Large intestine (tissue), 3 donors: Measurements from ENCODE around the gene LHFPL3. TPM values are rescaled to one million over a fixed set of nuclear protein-coding genes. Genes with fewer than 3 reads are reported as not detected.

Experiments
- DNase-seq, 2 donors: peaks; one replicate each; pipeline versions ENCODE4 v3.0.0 to v3.0.0-alpha.2; 2013
- H3K27ac ChIP-seq: one replicate; pipeline ENCODE4 v1.5.1; 2013; ENCODE audit warnings: low read length
- H3K27me3 ChIP-seq: 2 replicates; pipeline ENCODE4 v1.6.1; 2013; ENCODE audit warnings: low read length; ENCODE audit not compliant: control insufficient read depth, insufficient read depth
- H3K36me3 ChIP-seq: 2 replicates; pipeline ENCODE4 v1.6.1; 2013; ENCODE audit warnings: low read length; ENCODE audit not compliant: control insufficient read depth, insufficient read depth
- H3K4me1 ChIP-seq: one replicate; pipeline ENCODE4 v1.6.1; 2013; ENCODE audit warnings: low read length; ENCODE audit not compliant: control insufficient read depth, insufficient read depth
- H3K4me3 ChIP-seq: one replicate; pipeline ENCODE4 v1.5.1; 2013; ENCODE audit warnings: low read length
- H3K9me3 ChIP-seq: one replicate; pipeline ENCODE4 v1.6.1; 2013; ENCODE audit warnings: mild to moderate bottlenecking, low read depth, low read length, moderate library complexity; ENCODE audit not compliant: control insufficient read depth
- WGBS: methylation state at CpG from one replicate; pipeline ENCODE4 v1.1.5; 2013; ENCODE audit warnings: low lambda C conversion rate; ENCODE audit not compliant: insufficient coverage; 5-methylcytosine and 5-hydroxymethylcytosine counted together
- polyA plus RNA-seq: library from polyadenylated mRNA; unstranded; fragments of 120-200 nt; gene quantifications from one replicate; pipeline ENCODE4 v1.2.1, GENCODE V29; 2013

The LHFPL3 gene
- polyA plus RNA-seq, 1 donor, result 8.4 TPM

- no peaks in the 10 kb centered on the region for H3K36me3 ChIP-seq
- WGBS, result no CpG with 5 or more reads among the region's 1 CpG
- H3K27ac ChIP-seq, result no peak overlapping the region
- no peak for DNase-seq
- no peaks in the 10 kb centered on the region for H3K9me3 ChIP-seq
- H3K4me3 ChIP-seq, result no peak overlapping the region
- H3K27me3 ChIP-seq, result peaks cover 2% of the 10 kb centered on the region
- H3K4me1 ChIP-seq, result no peaks in the 10 kb centered on the region
These were observed 38.0 kb downstream of the LHFPL3 start for GRCh38 chr7:104366390-104366789.

DNA sequence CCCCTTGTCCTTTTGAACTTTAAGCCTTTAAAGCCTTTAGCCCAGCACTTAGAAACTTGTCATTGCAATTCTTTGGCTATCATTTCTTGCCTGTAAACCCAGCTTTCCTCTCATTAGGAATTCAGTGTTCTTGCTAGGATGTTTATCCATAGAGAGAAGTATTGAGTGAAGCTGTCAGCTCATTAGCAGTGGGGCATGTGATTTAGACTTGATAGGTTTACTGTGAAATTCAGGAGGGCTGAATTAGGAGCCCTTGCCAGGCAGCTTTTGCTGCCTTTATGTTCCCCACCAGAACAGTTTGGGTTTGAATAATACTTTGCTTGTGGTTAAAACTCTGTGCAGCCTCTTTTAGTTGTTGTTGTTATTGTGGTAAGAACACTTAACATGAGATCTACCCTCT, 39.5 kb downstream of the LHFPL3 start:
- Histone ChIP-seq H3K27ac (no peak overlapping the region), H3K4me3 (no peak overlapping the region), H3K27me3 (no peaks in the 10 kb centered on the region), H3K36me3 (no peaks in the 10 kb centered on the region), H3K4me1 (no peaks in the 10 kb centered on the region), H3K9me3 (no peaks in the 10 kb centered on the region)
- DNase-seq, result peak; percentile 16 to 50

GRCh38 chr7:104371216-104371979, 43.0 kb downstream of the LHFPL3 start:
- WGBS, result 87% methylated on average over 2 of the region's 4 CpGs
- no peak overlapping the region for H3K4me3 ChIP-seq
- no peaks in the 10 kb centered on the region for H3K9me3 ChIP-seq
- H3K27ac ChIP-seq, result no peak overlapping the region
- no peaks in the 10 kb centered on the region for H3K27me3 ChIP-seq
- no peak for DNase-seq
- H3K4me1 ChIP-seq, result no peaks in the 10 kb centered on the region
- H3K36me3 ChIP-seq, result no peaks in the 10 kb centered on the region

GRCh38 chr7:104371980-104372357, 43.6 kb downstream of the LHFPL3 start:
- no peak for DNase-seq
- Histone ChIP-seq H3K4me1 (no peaks in the 10 kb centered on the region), H3K27me3 (no peaks in the 10 kb centered on the region), H3K27ac (no peak overlapping the region), H3K36me3 (no peaks in the 10 kb centered on the region), H3K9me3 (no peaks in the 10 kb centered on the region), H3K4me3 (no peak overlapping the region)
- whole genome bisulfite sequencing, result 100% methylated on average over 1 of the region's 5 CpGs

- Histone ChIP-seq H3K4me1 (no peaks in the 10 kb centered on the region), H3K27me3 (no peaks in the 10 kb centered on the region), H3K4me3 (no peak overlapping the region), H3K9me3 (no peaks in the 10 kb centered on the region), H3K27ac (no peak overlapping the region), H3K36me3 (no peaks in the 10 kb centered on the region)
- peak; percentile 37 to 56 for DNase-seq
- WGBS, result 69% methylated on average over 2 of the region's 4 CpGs
These were observed 54.2 kb downstream of the LHFPL3 start for GRCh38 chr7:104382616-104383015.

GRCh38 chr7:104386943-104387342, 58.5 kb downstream of the LHFPL3 start:
- Histone ChIP-seq H3K27me3 (no peaks in the 10 kb centered on the region), H3K4me3 (no peak overlapping the region)
- no peak for DNase-seq

DNA sequence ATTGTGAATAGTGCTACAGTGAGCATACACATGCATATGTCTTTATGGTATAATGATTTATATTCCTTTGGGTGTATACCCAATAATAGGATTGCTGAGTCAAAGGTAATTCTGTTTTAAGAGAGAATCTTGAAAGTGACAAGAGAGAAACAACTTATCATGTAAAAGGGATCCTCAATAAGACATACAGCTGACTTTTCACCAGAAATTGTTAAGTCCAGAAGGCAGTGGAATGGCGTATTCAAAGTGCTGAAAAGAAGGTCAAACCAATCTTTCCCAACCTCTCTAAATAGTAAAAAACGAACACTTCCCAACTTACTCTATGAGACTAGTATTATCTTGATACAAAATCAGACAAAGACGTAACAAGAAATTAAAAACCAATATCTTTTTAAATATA, 59.8 kb downstream of the LHFPL3 start:
- WGBS, result no CpG with 5 or more reads among the region's 3 CpGs

More at GRCh38 chr7:104386943-104387342, 58.5 kb downstream of the LHFPL3 start:
- Histone ChIP-seq H3K36me3 (no peaks in the 10 kb centered on the region), H3K4me1 (no peaks in the 10 kb centered on the region), H3K27ac (no peak overlapping the region), H3K9me3 (no peaks in the 10 kb centered on the region)

DNA sequence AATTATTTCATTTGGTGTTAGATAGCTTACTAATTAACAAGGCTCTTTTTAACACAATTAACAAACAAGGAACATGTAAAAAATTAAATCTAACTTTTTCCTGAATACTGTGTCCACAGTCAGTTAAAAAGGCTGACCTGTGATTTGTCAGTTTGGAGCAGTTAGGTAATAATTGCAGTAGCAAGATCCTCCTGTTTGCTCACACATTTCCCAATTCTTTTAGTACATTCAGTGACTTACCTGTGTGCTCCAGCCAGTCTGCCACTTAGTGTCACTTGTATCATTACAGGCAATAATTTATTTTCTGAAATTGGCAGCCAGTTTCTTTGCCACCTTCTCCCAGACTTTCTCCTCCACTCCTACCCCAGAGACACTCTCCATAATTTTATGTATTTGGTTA, 66.8 kb downstream of the LHFPL3 start:
- no peak for DNase-seq
- Histone ChIP-seq H3K36me3 (no peaks in the 10 kb centered on the region), H3K27ac (no peak overlapping the region), H3K4me1 (no peaks in the 10 kb centered on the region), H3K9me3 (no peaks in the 10 kb centered on the region), H3K27me3 (peaks cover 5% of the 10 kb centered on the region), H3K4me3 (no peak overlapping the region)

More for the DNA sequence above, 59.8 kb downstream of the LHFPL3 start:
- H3K4me3 ChIP-seq, result no peak overlapping the region
- no peaks in the 10 kb centered on the region for H3K36me3 ChIP-seq
- no peaks in the 10 kb centered on the region for H3K9me3 ChIP-seq
- no peak overlapping the region for H3K27ac ChIP-seq
- no peaks in the 10 kb centered on the region for H3K4me1 ChIP-seq
- no peaks in the 10 kb centered on the region for H3K27me3 ChIP-seq
- DNase-seq, result no peak

DNA sequence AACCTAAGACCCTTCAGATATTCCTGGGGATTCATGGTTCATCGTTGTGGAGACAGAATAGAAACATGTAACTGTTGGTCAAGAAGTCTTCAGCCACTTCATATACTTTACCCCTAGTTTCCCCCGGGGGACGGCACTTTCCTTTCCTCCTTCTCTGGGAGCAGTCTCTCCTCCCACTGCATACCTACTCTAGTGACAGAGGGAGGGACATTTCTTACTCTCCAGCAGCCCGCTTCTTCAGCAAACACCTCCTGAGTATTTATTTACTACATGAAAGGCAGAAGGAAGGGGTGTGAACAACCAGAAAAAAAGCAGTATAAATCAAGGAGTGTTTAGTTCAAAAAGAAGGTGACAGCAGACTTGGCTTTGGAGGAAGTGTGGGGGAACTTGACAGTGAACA, 69.0 kb downstream of the LHFPL3 start:
- Histone ChIP-seq H3K27ac (no peak overlapping the region), H3K4me3 (no peak overlapping the region), H3K27me3 (peaks cover 5% of the 10 kb centered on the region), H3K4me1 (no peaks in the 10 kb centered on the region), H3K9me3 (no peaks in the 10 kb centered on the region), H3K36me3 (no peaks in the 10 kb centered on the region)
- no peak for DNase-seq
- no CpG with 5 or more reads among the region's 4 CpGs for WGBS

DNA sequence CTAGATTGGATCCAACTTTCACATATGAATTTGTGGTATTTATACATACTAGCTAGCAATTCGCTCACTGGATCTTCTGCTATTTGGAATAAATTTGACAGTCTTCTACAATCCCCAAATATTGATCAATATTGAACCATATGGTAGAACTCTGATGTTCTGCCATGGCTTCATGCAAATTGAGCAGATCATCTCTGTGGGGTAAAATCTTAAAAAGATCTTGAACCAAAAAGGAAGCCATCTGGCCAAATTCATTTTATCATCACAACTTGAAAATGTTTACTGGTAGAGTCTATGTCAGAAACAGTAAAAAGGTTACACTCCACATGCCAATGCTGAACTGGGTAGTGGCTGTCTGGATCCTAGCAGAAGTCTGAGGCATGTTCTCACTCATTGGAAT, 80.0 kb downstream of the LHFPL3 start:
- H3K9me3 ChIP-seq, result no peaks in the 10 kb centered on the region
- no peaks in the 10 kb centered on the region for H3K4me1 ChIP-seq
- no CpG with 5 or more reads among the region's 1 CpG for WGBS
- no peak overlapping the region for H3K27ac ChIP-seq
- no peak for DNase-seq
- H3K36me3 ChIP-seq, result no peaks in the 10 kb centered on the region
- no peaks in the 10 kb centered on the region for H3K27me3 ChIP-seq
- H3K4me3 ChIP-seq, result no peak overlapping the region

GRCh38 chr7:104410742-104411141, 82.3 kb downstream of the LHFPL3 start:
- no peaks in the 10 kb centered on the region for H3K36me3 ChIP-seq
- no peaks in the 10 kb centered on the region for H3K27me3 ChIP-seq
- no peak overlapping the region for H3K27ac ChIP-seq
- H3K4me3 ChIP-seq, result no peak overlapping the region
- H3K4me1 ChIP-seq, result no peaks in the 10 kb centered on the region
- no CpG with 5 or more reads among the region's 5 CpGs for WGBS
- no peaks in the 10 kb centered on the region for H3K9me3 ChIP-seq
- no peak for DNase-seq
